Chondrocyte (in vitro differentiated cells): Measurements from ENCODE around the gene TCF19. TPM values are rescaled to one million over a fixed set of nuclear protein-coding genes. Genes with fewer than 3 reads are reported as not detected.

Experiments
- DNase-seq: peaks from one replicate; pipeline ENCODE4 v3.0.0; 2021; ENCODE audit warnings: mixed read lengths, low spot score
- H3K27ac Mint-ChIP-seq: one replicate; pipeline ENCODE4 v1.8.0; 2021; ENCODE audit warnings: mild to moderate bottlenecking, moderate library complexity, mixed read lengths; ENCODE audit not compliant: unreplicated experiment
- H3K27me3 Mint-ChIP-seq: 2 replicates; pipeline ENCODE4 v1.8.0; 2021; ENCODE audit warnings: low read depth, mixed read lengths
- H3K36me3 Mint-ChIP-seq: 2 replicates; pipeline ENCODE4 v1.8.0; 2021; ENCODE audit warnings: low read depth, mixed read lengths
- H3K4me1 Mint-ChIP-seq: 2 replicates; pipeline ENCODE4 v1.8.0; 2021; ENCODE audit warnings: low read depth, mild to moderate bottlenecking, mixed read lengths
- H3K4me3 Mint-ChIP-seq: one replicate; pipeline ENCODE4 v1.8.0; 2021; ENCODE audit warnings: mild to moderate bottlenecking, moderate library complexity, mixed read lengths; ENCODE audit not compliant: unreplicated experiment
- H3K9me3 Mint-ChIP-seq: 2 replicates; pipeline ENCODE4 v1.8.0; 2021; ENCODE audit warnings: low read depth, mixed read lengths
- CTCF ChIP-seq: fragments of 200-600 bp; sonication (generic); IDR thresholded peaks from 2 replicates; pipeline ENCODE4 v1.5.0; 2021; ENCODE audit warnings: antibody characterized with exemption, mild to moderate bottlenecking, moderate library complexity
- total RNA-seq: library from RNA; stranded (reverse); gene quantifications from 3 replicates; pipeline ENCODE4 v1.2.1, GENCODE V29; 2021

Gene TCF19
- total RNA-seq, 1 donor from 2014 or later = 7.4 TPM

- H3K4me1 Mint-ChIP-seq = peaks cover 17% of the 10 kb centered on the region
- H3K27ac Mint-ChIP-seq = no peak overlapping the region
- DNase-seq = no peak
- no peak overlapping the region for H3K4me3 Mint-ChIP-seq
- H3K36me3 Mint-ChIP-seq = no peaks in the 10 kb centered on the region
- TF ChIP-seq CTCF = no peak
- H3K27me3 Mint-ChIP-seq = no peaks in the 10 kb centered on the region
- no peaks in the 10 kb centered on the region for H3K9me3 Mint-ChIP-seq
Measured at GRCh38 chr6:31135710-31136109, 22.7 kb upstream of the TCF19 start.

- DNase-seq = no peak
- H3K36me3 Mint-ChIP-seq = peaks cover 2% of the 10 kb centered on the region
- H3K4me1 Mint-ChIP-seq = peaks cover 34% of the 10 kb centered on the region
- no peak within 1 kb of the TSS for H3K4me3 Mint-ChIP-seq
- TF ChIP-seq CTCF = no peak
- no peaks in the 10 kb centered on the region for H3K9me3 Mint-ChIP-seq
- H3K27me3 Mint-ChIP-seq = no peaks in the 10 kb centered on the region
- H3K27ac Mint-ChIP-seq = no peak within 1 kb of the TSS
Measured at GRCh38 chr6:31138982-31139381, 19.4 kb upstream of the TCF19 start, which contains the start of gene PSORS1C2. Gene PSORS1C2 (minus strand): TSS chr6:31139066. CDS start chr6:31139026, 40 bp downstream.

- H3K9me3 Mint-ChIP-seq = no peaks in the 10 kb centered on the region
- no peaks in the 10 kb centered on the region for H3K27me3 Mint-ChIP-seq
- no peak overlapping the region for H3K4me3 Mint-ChIP-seq
- H3K4me1 Mint-ChIP-seq = peaks cover 34% of the 10 kb centered on the region
- H3K36me3 Mint-ChIP-seq = peaks cover 4% of the 10 kb centered on the region
- no peak for DNase-seq
- no peak for TF ChIP-seq CTCF
- H3K27ac Mint-ChIP-seq = no peak overlapping the region
Measured at GRCh38 chr6:31139599-31139998, 18.8 kb upstream of the TCF19 start.

GRCh38 chr6:31140643-31141042, 17.7 kb upstream of the TCF19 start:
- H3K9me3 Mint-ChIP-seq = no peaks in the 10 kb centered on the region
- H3K4me1 Mint-ChIP-seq = peaks cover 34% of the 10 kb centered on the region

GRCh38 chr6:31142361-31142761, 16.0 kb upstream of the TCF19 start:
- peaks cover 34% of the 10 kb centered on the region for H3K4me1 Mint-ChIP-seq
- no peaks in the 10 kb centered on the region for H3K9me3 Mint-ChIP-seq

More at GRCh38 chr6:31140643-31141042, 17.7 kb upstream of the TCF19 start:
- Mint-ChIP-seq H3K27ac (no peak overlapping the region), H3K27me3 (no peaks in the 10 kb centered on the region), H3K4me3 (no peak overlapping the region), H3K36me3 (peaks cover 9% of the 10 kb centered on the region)
- DNase-seq = no peak
- no peak for TF ChIP-seq CTCF

More at GRCh38 chr6:31142361-31142761, 16.0 kb upstream of the TCF19 start:
- Mint-ChIP-seq H3K36me3 (peaks cover 9% of the 10 kb centered on the region), H3K27ac (no peak overlapping the region), H3K4me3 (no peak overlapping the region), H3K27me3 (no peaks in the 10 kb centered on the region)
- no peak for DNase-seq
- no peak for TF ChIP-seq CTCF
